Measurements from ENCODE around the gene NYNRIN. TPM values are rescaled to one million over a fixed set of nuclear protein-coding genes. Genes with fewer than 3 reads are reported as not detected.

NYNRIN gene
- total RNA-seq, 1 experiment from 2014 or later, result 0.27 TPM

DNA sequence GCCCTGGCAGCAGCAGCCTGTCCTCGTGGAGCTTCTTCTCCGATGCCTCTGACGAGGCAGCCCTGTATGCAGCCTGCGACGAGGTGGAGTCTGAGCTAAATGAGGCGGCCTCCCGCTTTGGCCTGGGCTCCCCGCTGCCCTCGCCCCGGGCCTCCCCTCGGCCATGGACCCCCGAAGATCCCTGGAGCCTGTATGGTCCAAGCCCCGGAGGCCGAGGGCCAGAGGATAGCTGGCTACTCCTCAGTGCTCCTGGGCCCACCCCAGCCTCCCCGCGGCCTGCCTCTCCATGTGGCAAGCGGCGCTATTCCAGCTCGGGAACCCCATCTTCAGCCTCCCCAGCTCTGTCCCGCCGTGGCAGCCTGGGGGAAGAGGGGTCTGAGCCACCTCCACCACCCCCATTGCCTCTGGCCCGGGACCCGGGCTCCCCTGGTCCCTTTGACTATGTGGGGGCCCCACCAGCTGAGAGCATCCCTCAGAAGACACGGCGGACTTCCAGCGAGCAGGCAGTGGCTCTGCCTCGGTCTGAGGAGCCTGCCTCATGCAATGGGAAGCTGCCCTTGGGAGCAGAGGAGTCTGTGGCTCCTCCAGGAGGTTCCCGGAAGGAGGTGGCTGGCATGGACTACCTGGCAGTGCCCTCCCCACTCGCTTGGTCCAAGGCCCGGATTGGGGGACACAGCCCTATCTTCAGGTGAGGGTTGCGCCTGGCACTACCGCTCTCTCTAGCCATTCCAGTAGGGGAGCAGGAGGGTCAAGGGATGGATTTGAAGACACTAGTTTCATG is 28.7 kb upstream of the NYNRIN start:
- POLR2A ChIA-PET, result interaction anchor here (2.4 kb wide), 1 partner anchor 60 kb away, joined by 7 read pairs; the partner anchor contains the start of genes CBLN3 and KHNYN

More for the DNA sequence above, 28.7 kb upstream of the NYNRIN start:
- Histone ChIP-seq H3K4me3 (replicated peaks in 1 of 2; ENCODE audit: low read depth in 1 of 2, low read length in 2 of 2) (no peak overlapping the region), H3K9ac (ENCODE audit: low read length) (no peak overlapping the region), H2AFZ (ENCODE audit: low read depth, low read length, poor library complexity, severe bottlenecking) (no peak overlapping the region), H3K9me2 (ENCODE audit: insufficient read depth) (no peaks in the 10 kb centered on the region), H3K36me3 (ENCODE audit: control insufficient read depth in 1 of 2, insufficient read depth in 2 of 2, low read length in 2 of 2) (no peaks in the 10 kb centered on the region), H4K20me1 (ENCODE audit: insufficient read depth) (no peaks in the 10 kb centered on the region), H3K9me3 (ENCODE audit: control insufficient read depth in 1 of 2, insufficient read depth in 1 of 2, low read depth in 1 of 2, low read length in 2 of 2) (no peaks in the 10 kb centered on the region), H3K27ac (ENCODE audit: low read depth, low read length) (no peak overlapping the region), H3K27me3 (ENCODE audit: insufficient read depth, low read length) (no peaks in the 10 kb centered on the region), H3K4me2 (ENCODE audit: low read length) (no peak overlapping the region), H3K4me1 (ENCODE audit: control insufficient read depth in 1 of 2, insufficient read depth in 2 of 2, low read length in 2 of 2) (peaks cover 12 to 29% of the 10 kb centered on the region in 2 experiments), H3K79me2 (ENCODE audit: insufficient read depth, low read length) (no peaks in the 10 kb centered on the region)
- intact Hi-C loops (cut with micrococcal nuclease), result no loop called here
- DNase-seq (ENCODE audit: low read depth, low spot score) (no peak), ATAC-seq (no peak)
- RAD21 ChIA-PET (ENCODE audit: low non-redundant PET in 1 of 2, low total read pairs in 2 of 2, uncharacterized antibody in 2 of 2, unreplicated experiment in 2 of 2), result no interaction called here
- TF ChIP-seq YY1 (IDR thresholded peaks at IDR 0.05; ENCODE audit: extremely low read depth, insufficient replicate concordance, low read depth, low read length) (no peak), RAD21 (IDR thresholded peaks at IDR 0.05; ENCODE audit: low read depth) (no peak), EZH2phosphoT487 (IDR thresholded peaks at IDR 0.05; ENCODE audit: borderline replicate concordance) (no peak), ZNF274 (IDR thresholded peaks at IDR 0.05; ENCODE audit: low read depth, low read length) (no peak), ZFX (IDR thresholded peaks at IDR 0.05) (no peak), POLR2AphosphoS5 (IDR thresholded peaks at IDR 0.05; ENCODE audit: low read depth, low read length) (no peak), TCF7L2 (IDR thresholded peaks at IDR 0.05; ENCODE audit: borderline replicate concordance, extremely low read depth, insufficient read depth, insufficient read length) (no peak), JUND (IDR thresholded peaks at IDR 0.05) (no peak), SIN3A (IDR thresholded peaks at IDR 0.05; ENCODE audit: low read depth) (no peak), ELF1 (IDR thresholded peaks at IDR 0.05; ENCODE audit: borderline replicate concordance, low read depth) (no peak), FOSL1 (IDR thresholded peaks at IDR 0.05; ENCODE audit: low read depth) (no peak), SRF (IDR thresholded peaks at IDR 0.05; ENCODE audit: low read depth) (no peak)
- TF ChIP-seq, protein P1, sequence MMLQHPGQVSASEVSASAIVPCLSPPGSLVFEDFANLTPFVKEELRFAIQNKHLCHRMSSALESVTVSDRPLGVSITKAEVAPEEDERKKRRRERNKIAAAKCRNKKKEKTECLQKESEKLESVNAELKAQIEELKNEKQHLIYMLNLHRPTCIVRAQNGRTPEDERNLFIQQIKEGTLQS (IDR thresholded peaks at IDR 0.05), result no peak
- TF ChIP-seq, protein P2, sequence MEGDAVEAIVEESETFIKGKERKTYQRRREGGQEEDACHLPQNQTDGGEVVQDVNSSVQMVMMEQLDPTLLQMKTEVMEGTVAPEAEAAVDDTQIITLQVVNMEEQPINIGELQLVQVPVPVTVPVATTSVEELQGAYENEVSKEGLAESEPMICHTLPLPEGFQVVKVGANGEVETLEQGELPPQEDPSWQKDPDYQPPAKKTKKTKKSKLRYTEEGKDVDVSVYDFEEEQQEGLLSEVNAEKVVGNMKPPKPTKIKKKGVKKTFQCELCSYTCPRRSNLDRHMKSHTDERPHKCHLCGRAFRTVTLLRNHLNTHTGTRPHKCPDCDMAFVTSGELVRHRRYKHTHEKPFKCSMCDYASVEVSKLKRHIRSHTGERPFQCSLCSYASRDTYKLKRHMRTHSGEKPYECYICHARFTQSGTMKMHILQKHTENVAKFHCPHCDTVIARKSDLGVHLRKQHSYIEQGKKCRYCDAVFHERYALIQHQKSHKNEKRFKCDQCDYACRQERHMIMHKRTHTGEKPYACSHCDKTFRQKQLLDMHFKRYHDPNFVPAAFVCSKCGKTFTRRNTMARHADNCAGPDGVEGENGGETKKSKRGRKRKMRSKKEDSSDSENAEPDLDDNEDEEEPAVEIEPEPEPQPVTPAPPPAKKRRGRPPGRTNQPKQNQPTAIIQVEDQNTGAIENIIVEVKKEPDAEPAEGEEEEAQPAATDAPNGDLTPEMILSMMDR (IDR thresholded peaks at IDR 0.05 in 2 of 3, conservative IDR thresholded peaks at IDR 0.05 in 1 of 3; ENCODE audit: borderline replicate concordance in 1 of 3, insufficient read depth in 1 of 3, low read depth in 2 of 3, low read length in 2 of 3), result no peak
- TF ChIP-seq, protein P3, sequence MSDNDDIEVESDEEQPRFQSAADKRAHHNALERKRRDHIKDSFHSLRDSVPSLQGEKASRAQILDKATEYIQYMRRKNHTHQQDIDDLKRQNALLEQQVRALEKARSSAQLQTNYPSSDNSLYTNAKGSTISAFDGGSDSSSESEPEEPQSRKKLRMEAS (IDR thresholded peaks at IDR 0.05), result no peak
- BruUV-seq (replicated peaks), result no TSS peak
- CTCF ChIA-PET, result interaction anchor here (2.4 kb wide), 1 partner anchor 62 kb away, joined by 11 read pairs; no protein-coding TSS in a partner anchor

Data from HCT116 (cell line).